NCI-H1694 (cell line): ENCODE results near the gene PARVB.

Experiments used
- DNase-seq: peaks from one replicate; lab custom pipeline; 2025; lab: John Stamatoyannopoulos, UW

The PARVB gene

DNA sequence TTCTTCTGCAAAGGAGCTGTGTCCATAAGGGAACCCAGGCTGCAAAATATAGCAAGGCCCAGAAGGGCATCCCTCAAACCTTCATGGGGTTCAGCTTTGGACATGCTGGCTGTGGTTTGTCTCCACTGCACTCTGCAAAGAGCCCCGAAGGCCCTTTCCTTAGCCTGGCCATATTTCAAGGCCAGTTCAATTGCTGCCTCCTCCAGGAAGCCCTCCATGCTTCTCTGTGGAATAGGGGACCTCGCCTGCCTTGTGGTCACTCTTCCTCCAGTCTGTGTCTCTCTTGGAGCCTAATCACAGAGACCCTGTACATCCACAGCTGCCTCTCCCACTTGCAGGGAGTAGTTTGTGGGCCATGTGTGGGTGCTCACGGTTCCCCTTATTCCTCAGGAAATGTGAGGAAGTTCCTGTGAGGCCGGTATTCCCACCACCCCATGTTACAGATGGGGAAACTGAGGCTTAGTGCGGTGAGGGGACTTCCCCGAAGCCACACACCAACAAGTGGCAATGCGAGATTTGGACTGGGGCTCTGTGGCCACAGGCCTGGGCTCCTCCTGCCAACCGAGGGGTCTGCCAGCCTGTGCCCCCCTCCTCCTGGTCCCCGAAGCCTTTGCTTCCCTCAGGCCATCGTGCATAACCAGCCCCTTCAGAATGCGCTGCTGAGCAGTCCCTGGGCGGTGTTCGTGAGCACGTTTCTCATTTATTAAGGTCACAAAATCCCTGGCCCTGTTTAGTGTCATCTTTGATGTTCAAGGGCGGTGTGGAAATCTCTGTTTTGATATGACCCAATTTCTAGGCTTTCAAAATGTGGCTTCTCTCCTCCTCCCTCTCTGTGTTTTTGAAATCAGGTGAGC lies 65.8 kb downstream of the PARVB start:
- DNase-seq, result no peak

DNA sequence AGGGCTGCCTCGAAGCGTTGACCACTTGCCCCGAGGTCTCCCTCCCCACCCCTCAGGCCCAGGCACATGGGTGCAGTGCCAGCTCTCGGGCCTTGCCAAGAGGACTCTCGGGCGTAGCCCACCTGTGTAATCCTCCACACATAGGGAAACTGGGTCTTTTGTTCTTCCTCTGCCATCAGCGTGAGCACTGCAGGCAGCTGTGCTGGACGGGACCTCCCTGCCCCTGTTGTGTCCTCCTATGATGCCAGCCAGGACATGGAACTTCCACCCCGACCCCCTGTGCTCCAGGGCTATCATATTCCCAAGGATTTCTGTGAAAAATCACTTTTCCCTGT lies 66.4 kb downstream of the PARVB start:
- DNase-seq, result no peak

DNA sequence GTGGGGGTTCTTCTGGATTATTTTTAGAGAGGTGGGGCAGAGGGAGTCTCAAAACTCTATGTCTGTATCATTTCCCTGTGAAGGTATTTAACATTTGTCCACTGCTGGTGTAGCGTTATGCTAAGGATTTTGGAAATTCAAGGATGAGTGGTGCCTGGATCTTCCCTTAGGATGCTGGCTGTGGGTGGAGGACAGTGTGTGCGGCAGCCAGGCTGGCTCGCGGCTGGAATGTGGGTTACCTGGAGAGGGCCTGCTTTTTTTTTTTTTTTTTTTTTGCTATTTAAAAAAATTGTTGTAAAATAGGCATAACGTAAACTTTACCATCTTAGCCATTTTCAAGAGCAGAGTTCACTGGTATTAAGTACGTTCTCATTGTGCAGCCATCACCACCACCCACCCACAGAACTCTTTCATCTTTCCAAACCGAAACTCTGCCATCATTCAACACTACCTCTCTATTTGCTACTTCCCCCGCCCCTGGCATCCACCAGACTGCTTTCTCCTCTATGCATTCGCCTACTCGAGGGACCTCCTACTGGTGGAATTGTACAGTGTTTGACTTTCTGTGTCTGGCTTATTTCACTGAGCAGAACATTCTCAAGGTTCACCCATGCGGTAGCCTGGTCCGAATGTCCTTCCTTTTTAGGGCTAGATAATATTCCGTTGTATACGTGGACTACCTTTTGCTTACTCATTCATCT lies 67.1 kb downstream of the PARVB start:
- no peak for DNase-seq

DNA sequence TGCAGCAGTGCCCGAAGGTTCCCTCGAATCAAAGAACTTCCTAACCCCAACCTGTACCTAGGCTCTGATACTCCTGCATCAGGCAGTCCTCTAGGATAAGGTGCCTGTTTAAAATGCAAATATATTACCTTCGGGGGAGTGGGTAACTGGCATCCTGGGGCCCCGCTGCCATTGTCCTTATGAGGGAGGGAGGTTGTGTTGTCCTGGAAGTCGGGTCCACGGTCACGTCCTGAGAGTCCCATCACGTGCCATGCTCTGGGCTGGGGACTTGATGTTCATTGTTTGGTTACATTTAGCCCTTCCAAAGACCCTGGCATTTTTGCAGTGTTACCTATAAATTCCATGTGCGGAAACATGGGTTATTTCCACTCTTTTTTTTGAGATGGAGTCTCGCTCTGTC lies 67.6 kb downstream of the PARVB start:
- no peak for DNase-seq

DNA sequence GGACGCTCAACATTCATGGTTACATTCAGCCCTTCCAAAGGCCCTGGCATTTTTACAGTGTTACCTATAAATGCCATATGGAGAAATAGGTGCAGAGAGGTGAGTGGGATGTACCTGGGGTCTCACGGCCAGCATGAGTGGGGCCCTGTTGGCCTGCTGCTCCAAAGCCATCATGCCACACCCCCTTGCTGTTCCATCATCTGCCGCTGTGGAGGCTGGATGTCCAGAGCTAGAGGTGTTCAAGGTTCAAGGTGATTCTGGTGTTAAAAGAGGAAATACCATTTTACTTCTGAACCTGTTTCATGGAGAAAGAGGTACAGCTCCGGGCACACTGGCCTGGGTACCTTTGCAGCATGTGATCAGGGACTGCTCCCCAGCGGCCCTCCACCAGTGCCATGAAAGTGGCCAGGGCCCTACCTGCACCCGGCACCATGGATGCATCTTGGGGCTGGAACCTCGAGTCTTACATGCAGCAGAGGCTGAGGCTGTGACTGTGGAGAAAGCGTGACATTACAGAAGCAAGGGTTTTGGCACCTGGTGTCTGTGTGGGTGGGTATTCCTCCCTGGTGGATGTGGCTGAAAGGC lies 68.6 kb downstream of the PARVB start:
- DNase-seq, result no peak

DNA sequence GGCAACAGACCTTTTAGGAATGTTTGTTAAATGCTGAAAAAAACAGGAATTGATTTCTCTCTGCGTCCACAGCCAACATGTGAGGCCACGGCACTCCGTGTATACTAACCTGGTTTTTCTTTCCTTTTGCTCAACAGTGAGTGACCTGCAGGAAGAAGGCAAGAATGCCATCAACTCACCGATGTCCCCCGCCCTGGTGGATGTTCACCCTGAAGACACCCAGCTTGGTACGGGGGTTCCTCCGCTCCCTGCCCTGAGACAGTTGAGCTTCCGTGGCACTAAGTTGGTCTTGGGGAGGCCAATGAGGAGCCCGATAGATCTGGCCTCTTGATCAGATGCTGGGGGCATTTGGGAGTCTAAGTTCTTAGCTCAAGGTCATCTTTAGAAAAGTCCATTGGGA lies 69.7 kb downstream of the PARVB start:
- no peak for DNase-seq

DNA sequence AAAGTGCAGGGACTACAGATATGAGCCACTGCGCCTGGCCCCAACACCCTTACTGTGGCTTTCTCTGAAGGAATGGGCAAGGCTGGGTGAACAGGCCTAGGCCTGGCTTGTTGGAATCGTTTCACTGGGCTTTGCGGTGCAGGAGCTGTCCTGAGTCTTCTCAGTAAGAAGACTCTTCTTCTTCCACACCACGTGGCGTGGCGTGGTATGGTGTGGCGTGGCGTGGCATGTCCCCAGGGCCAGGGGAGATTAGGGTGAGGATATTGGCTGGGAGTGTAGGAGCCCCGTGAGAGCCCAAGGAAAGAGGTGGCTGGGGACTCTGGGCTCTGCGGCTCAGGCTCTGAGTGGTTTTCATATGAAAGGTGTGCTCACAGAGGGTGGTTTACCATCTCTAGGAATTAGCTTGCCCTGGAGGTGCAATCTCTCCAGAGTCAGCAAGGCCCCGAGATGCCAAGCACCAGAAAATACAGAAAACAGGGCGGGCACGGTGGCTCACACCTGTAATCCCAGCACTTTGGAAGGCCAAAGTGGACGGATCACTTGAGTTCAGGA lies 70.7 kb downstream of the PARVB start:
- no peak for DNase-seq

DNA sequence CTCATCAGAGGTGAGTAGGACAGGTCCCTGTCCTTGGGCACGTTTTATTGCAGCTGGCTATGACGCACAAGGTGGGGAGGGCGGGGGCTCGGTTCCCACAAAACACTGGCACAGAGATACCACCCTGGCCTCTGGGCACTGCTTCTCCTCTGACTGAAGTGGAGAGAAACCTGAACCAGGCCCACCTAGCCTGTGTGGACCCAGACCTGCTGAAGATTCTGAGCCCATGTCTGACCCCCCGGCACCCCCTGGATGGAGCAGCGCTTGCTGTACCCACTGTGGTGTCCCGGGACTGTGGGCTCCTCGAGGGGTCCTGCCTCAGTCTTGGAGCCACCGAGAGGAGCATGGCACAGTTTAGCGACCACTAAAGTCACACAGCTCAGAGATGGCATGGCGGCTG lies 72.6 kb downstream of the PARVB start:
- no peak for DNase-seq

DNA sequence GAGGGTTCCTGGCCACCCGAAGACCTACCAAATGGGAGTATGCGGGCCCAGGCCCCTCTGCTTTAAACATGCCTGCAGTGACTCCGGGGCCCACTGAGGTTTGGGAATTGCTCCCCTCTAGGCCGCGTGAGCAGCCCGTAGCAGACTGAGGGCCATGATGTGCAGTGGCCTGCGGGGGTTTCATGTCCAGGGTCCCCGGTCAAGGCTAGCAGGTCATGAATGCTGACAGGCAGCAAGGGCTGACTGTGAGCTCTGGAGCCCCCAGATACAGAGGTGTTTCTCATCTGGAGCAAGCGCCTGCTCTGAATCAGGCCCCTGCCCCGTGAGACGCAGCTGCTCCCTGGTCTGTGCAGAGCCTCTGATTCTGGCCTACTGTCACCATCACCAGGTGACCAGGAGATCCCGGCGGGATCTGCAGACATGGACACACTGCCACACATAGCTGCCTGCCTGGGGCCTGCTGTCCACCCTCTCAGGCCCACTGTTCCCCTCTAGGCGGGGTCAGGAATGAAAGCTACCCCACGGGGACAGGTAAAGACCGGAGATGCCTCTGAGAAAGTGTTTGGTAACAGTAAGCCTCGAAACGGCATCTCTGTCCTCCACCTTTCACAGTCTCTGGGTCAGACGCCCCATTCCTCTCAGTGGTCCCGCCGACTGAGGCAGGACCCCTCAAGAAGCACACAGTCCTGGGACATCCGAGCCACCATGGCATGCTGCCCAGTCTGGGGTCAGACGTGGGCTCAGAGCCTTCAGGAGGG lies 73.3 kb downstream of the PARVB start:
- DNase-seq, result no peak

DNA sequence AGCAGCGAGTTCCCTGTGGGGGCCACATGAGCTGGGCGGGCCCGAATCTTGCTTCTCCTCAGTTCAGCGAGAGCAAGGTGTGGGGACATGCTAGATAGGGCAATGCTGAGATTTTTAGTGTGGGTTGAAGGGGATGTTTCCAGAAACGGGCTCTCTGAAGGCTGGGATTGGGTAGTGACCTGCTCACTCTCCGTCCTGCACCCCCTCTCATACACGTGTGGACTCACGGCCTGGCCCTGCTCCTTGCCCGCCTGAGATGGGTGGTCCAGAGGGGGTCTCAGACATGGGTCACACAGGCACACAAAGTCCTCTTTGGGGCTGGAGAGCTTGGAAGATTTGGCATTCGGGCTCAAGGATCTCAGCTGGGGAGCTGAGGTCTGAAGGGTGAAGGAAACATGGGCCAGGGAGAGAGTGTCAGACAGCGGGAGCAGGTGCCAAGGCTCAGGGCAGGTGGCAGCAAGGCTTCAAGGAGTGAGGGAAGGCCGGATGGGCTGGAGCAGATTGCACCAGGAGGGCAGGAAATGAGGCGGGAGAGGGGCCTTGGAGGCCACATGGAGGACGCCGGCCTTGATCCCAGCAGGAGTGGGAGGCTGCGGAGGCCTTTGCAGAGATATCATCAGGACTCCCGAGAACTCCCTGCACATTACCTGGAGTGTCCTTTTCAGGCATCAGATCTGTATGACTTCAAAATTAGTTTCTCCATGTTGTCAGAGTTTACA lies 74.1 kb downstream of the PARVB start:
- no peak for DNase-seq

DNA sequence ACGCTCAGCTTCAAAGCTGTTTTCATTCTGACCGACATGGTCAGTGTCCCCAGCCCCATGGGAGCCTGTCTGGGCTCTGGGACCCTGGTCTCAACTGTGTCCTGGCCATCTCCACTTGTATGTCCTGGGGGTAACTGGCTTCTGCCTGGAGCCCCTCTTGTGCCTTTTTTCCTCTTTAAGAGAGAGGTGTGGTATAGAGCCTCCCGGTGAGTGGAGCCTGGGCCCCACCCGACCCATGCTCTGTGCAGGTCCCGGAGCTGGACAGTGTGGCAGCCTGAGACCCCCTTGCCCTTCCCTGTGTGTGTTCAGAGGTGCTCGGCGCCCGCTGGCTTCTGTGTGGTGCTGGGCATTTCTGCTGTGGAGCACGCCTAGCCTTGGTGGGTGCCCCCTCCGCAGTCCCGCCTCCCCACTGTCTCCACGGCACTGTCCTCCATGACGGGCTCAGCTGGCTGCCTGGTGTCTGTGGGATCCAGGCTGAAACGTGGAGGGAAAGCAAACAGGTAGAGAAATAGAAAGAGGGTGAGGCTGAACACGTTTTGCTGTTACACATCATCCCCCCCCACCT lies 74.9 kb downstream of the PARVB start:
- no peak for DNase-seq

DNA sequence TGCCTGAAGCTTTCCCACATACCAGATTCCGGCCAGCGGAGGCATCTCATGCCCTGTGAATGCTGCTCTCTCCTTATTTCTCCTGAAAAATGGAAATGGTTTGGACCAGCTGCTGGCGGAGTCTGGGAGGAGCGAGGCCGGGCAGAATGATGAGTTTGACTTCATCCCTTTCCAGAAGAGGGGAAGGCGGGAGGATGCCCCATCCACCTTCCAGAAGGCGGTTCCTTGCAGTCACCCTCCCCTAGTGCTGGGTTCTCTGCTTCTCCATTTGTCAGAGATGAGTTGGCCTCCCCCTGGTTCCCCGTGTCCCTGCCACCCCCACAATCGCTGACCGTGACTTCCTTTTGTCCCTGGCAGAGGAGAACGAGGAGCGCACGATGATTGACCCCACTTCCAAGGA lies 75.6 kb downstream of the PARVB start:
- DNase-seq, result no peak

DNA sequence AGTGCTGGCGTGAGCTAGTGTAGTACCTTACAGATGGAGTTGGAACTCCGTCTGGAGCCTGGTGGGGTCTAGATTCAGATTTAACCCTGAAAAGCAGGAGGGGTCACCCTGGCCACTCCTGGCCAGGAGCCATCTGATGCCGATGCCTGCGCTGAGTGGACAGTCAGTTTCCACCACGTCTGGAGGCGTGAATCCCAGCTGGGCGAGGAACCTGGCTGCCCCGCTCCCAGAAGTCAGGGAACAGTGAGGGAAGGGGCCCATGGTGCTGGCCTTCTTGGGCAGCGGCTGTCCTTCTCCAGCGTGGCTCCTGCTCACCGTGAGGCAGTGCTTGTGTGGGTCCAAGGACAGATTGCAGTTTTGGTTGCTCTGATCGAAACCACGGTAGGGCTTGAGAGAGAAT lies 76.3 kb downstream of the PARVB start:
- no peak for DNase-seq

DNA sequence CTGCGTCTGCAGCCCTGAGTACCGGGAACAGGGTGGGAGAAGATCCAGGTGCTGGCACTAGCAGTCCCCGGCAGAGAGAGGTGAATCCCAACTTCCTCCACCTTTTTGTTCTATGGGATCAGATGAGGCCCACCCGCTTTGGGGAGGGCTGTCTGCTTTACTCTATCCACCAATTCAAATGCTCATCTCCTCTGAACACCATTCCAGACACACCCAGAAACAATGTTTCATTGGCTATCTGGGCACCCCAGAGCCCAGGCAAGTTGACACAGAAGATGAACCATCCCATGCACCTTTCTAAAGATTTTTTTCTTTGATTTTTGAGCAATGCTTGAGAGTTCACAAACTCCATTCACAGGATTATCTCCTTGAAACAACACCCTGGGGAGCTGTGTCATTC lies 78.0 kb downstream of the PARVB start:
- no peak for DNase-seq

DNA sequence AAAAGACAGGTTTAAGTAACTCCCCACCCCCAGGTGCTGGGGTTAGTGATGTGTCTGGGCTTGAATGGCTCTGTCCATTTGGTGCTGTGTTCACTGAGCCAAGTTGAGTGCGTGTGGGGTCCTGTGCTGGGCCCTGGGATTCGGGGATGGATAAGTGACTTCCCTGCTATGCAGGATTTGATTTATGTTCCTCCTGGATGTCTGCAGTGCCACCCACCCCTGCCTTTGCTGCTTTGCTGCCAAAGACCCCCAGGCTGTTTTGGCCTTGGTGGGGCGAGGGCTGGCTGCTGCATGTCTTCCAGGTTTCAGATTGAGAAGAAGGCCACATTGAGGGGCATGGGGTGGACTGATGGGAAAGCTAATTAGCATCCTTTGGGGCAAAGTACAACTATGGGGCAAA lies 78.8 kb downstream of the PARVB start:
- DNase-seq, result no peak

DNA sequence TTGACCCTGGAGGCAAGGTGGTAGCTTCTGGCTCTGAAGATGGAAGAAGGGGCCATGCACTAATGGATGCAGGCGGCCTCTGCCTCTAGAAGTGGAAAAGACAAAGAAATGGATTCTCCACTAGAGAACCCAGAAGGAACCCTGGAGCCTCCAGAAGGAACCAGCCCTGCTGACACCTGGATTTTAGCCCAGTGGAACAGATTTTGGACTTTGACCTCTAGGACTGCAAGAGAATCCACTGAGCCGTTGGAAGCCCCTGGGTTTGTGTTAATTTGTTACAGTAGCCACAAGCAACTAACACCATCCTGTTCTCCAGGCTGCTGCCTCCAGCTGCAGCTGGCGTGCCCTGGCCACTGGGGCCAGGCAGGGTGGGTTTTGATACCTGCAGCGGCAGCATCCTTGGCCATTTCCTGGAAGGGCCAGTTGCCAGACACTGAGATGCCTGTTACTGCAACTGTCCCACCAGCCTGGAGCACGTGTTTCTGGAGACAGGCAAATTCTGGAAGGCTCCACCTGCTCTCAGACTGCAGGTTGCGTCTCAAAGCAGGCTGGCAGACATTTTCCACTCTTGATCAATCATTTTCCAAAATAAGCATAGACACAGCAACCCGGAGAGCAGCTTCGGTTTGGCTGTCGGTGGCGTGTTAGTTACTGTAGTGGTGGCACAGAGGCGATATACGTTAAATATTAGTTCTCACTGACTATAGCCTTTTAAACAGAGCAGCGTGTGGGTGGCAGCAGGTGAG lies 79.8 kb downstream of the PARVB start:
- no peak for DNase-seq

DNA sequence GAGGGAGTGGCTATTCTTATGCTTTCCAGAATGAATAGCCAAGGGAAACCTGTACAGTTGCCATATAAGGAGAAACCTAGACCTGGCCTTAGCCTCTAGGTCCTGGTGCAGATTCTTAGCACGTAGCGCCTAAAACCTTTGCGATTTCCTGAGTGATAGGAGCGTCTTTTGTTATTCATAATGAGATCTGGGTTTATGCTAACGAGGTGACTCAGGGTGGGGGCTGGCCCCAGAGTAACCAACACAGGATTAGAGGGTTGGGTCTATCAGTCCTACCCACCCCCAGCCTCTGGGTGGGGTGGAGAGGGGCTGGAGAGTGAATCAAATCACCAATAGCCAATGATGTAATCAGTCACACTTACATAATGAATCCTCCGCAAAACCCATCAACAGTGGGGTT lies 83.2 kb downstream of the PARVB start:
- no peak for DNase-seq

DNA sequence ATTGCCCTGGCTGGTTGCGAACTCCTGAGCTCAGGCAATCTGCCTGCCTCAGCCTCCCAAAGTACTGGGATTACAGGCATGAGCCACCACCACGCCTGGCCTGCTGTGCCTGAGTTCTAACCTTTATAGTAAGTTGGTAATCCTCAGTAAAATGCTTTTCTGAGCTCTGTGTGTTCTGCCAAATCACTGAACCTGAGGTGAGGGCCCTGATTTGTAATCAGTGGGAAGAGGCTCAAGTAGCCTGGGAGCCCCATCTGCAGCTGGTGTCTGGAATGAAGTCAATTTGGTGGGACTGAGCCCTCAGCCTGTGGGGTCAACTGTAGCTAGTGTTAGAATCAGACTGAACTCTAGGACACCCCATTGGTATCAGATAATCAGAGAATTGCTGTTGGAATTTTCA lies 84.0 kb downstream of the PARVB start:
- no peak for DNase-seq

DNA sequence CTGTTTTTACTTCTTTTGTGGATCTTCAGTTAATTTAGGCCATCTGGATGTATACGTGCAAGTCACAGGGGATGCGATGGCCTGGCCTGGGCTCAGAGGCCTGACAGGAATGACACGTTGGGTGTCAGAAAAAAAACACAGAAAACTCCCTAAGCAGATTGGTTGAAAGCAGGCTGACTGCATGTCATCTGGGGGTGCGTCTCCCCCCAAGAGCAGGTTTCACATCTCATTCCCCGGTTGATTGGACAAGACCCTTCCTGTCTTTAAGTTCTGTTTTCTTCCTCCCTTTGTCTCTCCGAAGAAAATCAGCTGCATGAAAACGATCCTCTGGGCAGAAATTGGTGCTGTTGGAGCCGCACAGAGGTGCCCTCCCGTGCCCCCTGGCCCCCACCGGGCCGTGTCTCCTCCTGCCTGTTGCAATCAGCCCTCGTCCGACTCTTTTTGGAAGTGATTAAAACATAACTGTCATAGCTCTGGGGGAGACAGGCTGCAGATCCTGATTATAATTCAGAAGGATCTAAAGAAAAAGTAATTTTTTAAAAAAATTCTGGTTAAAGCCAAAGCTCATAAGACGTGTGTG lies 84.8 kb downstream of the PARVB start:
- no peak for DNase-seq

DNA sequence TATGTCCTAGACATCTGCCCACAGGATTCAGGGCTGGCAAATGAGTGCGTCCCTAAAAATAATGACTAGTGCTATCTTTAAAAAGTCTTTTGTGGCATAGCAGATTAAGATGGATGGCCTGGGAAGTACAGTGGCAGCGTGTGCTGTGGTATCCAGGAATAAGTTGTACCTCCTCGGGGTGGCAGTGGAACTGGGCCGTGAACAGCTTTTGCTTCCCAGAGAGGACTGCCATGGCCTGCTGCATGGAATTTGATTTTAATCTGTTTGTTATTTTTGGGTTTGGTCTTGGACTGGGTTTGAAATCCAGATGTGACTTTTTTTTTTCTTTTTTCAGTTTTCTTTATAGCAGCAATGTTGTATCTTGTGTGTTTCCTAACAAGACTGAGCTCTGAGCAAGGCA lies 85.3 kb downstream of the PARVB start:
- no peak for DNase-seq
